ENCODE results near the gene SVIL.

The SVIL gene

GRCh38 chr10:29634764-29635625 is at the start of gene SVIL:
TSS of gene SVIL (minus strand) at chr10:29634971. CDS start at chr10:29555058, 79,913 bp downstream.
- FAIRE-seq = no peak
- DNase-seq (ENCODE audit: insufficient read length, low spot score) = no peak

GRCh38 chr10:29681676-29682448 is 47.1 kb upstream of the SVIL start:
- no peak for DNase-seq (ENCODE audit: insufficient read length, low spot score)

GRCh38 chr10:29680091-29680490 is 45.3 kb upstream of the SVIL start:
- DNase-seq (ENCODE audit: insufficient read length, low spot score) = no peak
- peak; percentile 31 for FAIRE-seq

More at GRCh38 chr10:29681676-29682448, 47.1 kb upstream of the SVIL start:
- FAIRE-seq = no peak

- FAIRE-seq (no peak), DNase-seq (ENCODE audit: insufficient read length, low spot score) (no peak)
Observed at GRCh38 chr10:29676732-29677131, 42.0 kb upstream of the SVIL start.

GRCh38 chr10:29675984-29676383 is 41.2 kb upstream of the SVIL start:
- DNase-seq (ENCODE audit: insufficient read length, low spot score) (no peak), FAIRE-seq (no peak)

GRCh38 chr10:29671968-29672367 is 37.2 kb upstream of the SVIL start:
- DNase-seq (ENCODE audit: insufficient read length, low spot score) (no peak), FAIRE-seq (no peak)

GRCh38 chr10:29671228-29671780 is 36.5 kb upstream of the SVIL start:
- no peak for FAIRE-seq
- DNase-seq (ENCODE audit: insufficient read length, low spot score) = no peak

GRCh38 chr10:29670761-29671160 is 36.0 kb upstream of the SVIL start:
- FAIRE-seq = no peak
- DNase-seq (ENCODE audit: insufficient read length, low spot score) = no peak

- no peak for DNase-seq (ENCODE audit: insufficient read length, low spot score)
- FAIRE-seq = no peak
Observed at GRCh38 chr10:29669149-29669548, 34.4 kb upstream of the SVIL start.

GRCh38 chr10:29668628-29669027 is 33.9 kb upstream of the SVIL start:
- FAIRE-seq (no peak), DNase-seq (ENCODE audit: insufficient read length, low spot score) (no peak)

- no peak for FAIRE-seq
- no peak for DNase-seq (ENCODE audit: insufficient read length, low spot score)
Observed at GRCh38 chr10:29667191-29667590, 32.4 kb upstream of the SVIL start.

GRCh38 chr10:29666201-29666600 is 31.4 kb upstream of the SVIL start:
- FAIRE-seq = peak; percentile 4

GRCh38 chr10:29663718-29664117 is 28.9 kb upstream of the SVIL start:
- FAIRE-seq (no peak), DNase-seq (ENCODE audit: insufficient read length, low spot score) (no peak)

More at GRCh38 chr10:29666201-29666600, 31.4 kb upstream of the SVIL start:
- no peak for DNase-seq (ENCODE audit: insufficient read length, low spot score)

GRCh38 chr10:29658984-29659965 is 24.5 kb upstream of the SVIL start:
- DNase-seq (ENCODE audit: insufficient read length, low spot score) (peak; percentile 95), FAIRE-seq (peak; percentile 96)

GRCh38 chr10:29657719-29658274 is 23.0 kb upstream of the SVIL start:
- DNase-seq (ENCODE audit: insufficient read length, low spot score) = no peak
- FAIRE-seq = no peak

- FAIRE-seq = no peak
Observed at GRCh38 chr10:29656451-29656992, 21.8 kb upstream of the SVIL start.

GRCh38 chr10:29652192-29652591 is 17.4 kb upstream of the SVIL start:
- no peak for DNase-seq (ENCODE audit: insufficient read length, low spot score)
- no peak for FAIRE-seq

More at GRCh38 chr10:29656451-29656992, 21.8 kb upstream of the SVIL start:
- DNase-seq (ENCODE audit: insufficient read length, low spot score) = no peak

- DNase-seq (ENCODE audit: insufficient read length, low spot score) (no peak), FAIRE-seq (no peak)
Observed at GRCh38 chr10:29651767-29652166, 17.0 kb upstream of the SVIL start.

- no peak for FAIRE-seq
- no peak for DNase-seq (ENCODE audit: insufficient read length, low spot score)
Observed at GRCh38 chr10:29650552-29650944, 15.8 kb upstream of the SVIL start.
